Spleen (tissue), 11 donors: ENCODE data around the gene LMBR1L. TPM values are rescaled to one million over a fixed set of nuclear protein-coding genes. Genes with fewer than 3 reads are reported as not detected.

Experiments
- DNase-seq: peaks from one replicate; pipeline ENCODE4 v3.0.0-alpha.2; 2020
- H3K27ac ChIP-seq, 8 donors: fragments of 200-600 bp; sonication (generic) in 7 of 8; 1 replicate in 4 of 8; 2 replicates in 4 of 8; pipeline versions ENCODE4 v1.5.0 to v1.8.0; 2016 to 2021; ENCODE audit warnings: inconsistent platforms in 4 of 8, mild to moderate bottlenecking in 4 of 8, moderate library complexity in 1 of 8
- H3K27me3 ChIP-seq, 7 donors: fragments of 200-600 bp; sonication (generic) in 6 of 7; replicated peaks in 1 of 7; 1 replicate in 4 of 7; 2 replicates in 3 of 7; pipeline versions ENCODE4 v1.5.0 to v1.8.0; 2016 to 2021; ENCODE audit warnings: inconsistent platforms in 3 of 7, mild to moderate bottlenecking in 1 of 7
- H3K36me3 ChIP-seq, 6 donors: fragments of 200-600 bp; sonication (generic) in 5 of 6; 1 replicate in 4 of 6; 2 replicates in 2 of 6; pipeline versions ENCODE4 v1.5.0 to v1.8.0; 2016 to 2021; ENCODE audit warnings: inconsistent platforms in 2 of 6
- H3K4me1 ChIP-seq, 6 donors: fragments of 200-600 bp; sonication (generic) in 5 of 6; 1 replicate in 3 of 6; 2 replicates in 3 of 6; pipeline versions ENCODE4 v1.5.0 to v1.8.0; 2016 to 2021; ENCODE audit warnings: inconsistent platforms in 3 of 6
- H3K4me3 ChIP-seq, 8 donors: fragments of 200-600 bp; sonication (generic) in 7 of 8; 1 replicate in 4 of 8; 2 replicates in 4 of 8; pipeline versions ENCODE4 v1.5.0 to v1.8.0; 2016 to 2021; ENCODE audit warnings: inconsistent platforms in 4 of 8, mild to moderate bottlenecking in 4 of 8, moderate library complexity in 2 of 8
- H3K9me3 ChIP-seq, 8 donors: fragments of 200-600 bp; sonication (generic) in 7 of 8; 1 replicate in 4 of 8; 2 replicates in 4 of 8; pipeline versions ENCODE4 v1.5.0 to v1.8.0; 2016 to 2021; ENCODE audit warnings: inconsistent platforms in 4 of 8
- POLR2A ChIP-seq, 3 donors: fragments of 450-650 bp; IDR thresholded peaks; one replicate each; pipeline ENCODE4 v1.5.1; 2017; ENCODE audit warnings: antibody characterized with exemption in 3 of 3, mild to moderate bottlenecking in 1 of 3
- POLR2AphosphoS5 ChIP-seq, 3 donors: sonication (generic); formaldehyde crosslinking; IDR thresholded peaks; one replicate each; pipeline ENCODE4 v1.5.1; 2017; ENCODE audit warnings: antibody characterized with exemption in 3 of 3
- WGBS, 5 donors: extraction: QIAGEN DNeasy Blood & Tissue Kit in 3 of 5; methylation state at CpG; one replicate each; pipeline versions ENCODE4 v1.1.5 to v1.1.7; 2013 to 2018; 5-methylcytosine and 5-hydroxymethylcytosine counted together
- intact Hi-C: fragments of 100-400 bp; cut with DNase I; formaldehyde crosslinking; loops from one replicate; pipeline ENCODE4 v1.15.0; 2023; ENCODE audit warnings: low total_unique reads
- polyA plus RNA-seq, 3 donors: library from polyadenylated mRNA; stranded (reverse); fragments of 200-250 nt; gene quantifications; one replicate each; pipeline ENCODE4 v1.2.1, GENCODE V29; 2013
- total RNA-seq, 7 donors: library from RNA; depleted of rRNA in 3 of 7; stranded (reverse); fragments of >200 nt in 3 of 7; fragmentation: NEBNext Ultra II Directional in 4 of 7; extraction: Animal tissue kit (Norgen Biotek cat#: 25700) in 4 of 7; gene quantifications; one replicate each; pipeline versions ENCODE4 v1.1.0 to v1.2.1, GENCODE V29; 2016 to 2021
- TF ChIP-seq, protein P1 (sequence below), 11 experiments: fragments of 200-600 bp in 7 of 11; fragments of 450-650 bp in 4 of 11; sonication (generic) in 4 of 11; IDR thresholded peaks in 8 of 11; conservative IDR thresholded peaks in 3 of 11; 1 replicate in 7 of 11; 2 replicates in 4 of 11; pipeline versions ENCODE4 v1.4.0 to v1.8.0; 2016 to 2021; ENCODE audit warnings: antibody characterized with exemption in 11 of 11, inconsistent platforms in 4 of 11, mild to moderate bottlenecking in 1 of 11
- donor health status: healthy with polysubstance abuse.
- donor health status: DM: no; HTN: no; CAD: no; lungs with moderate emphysema.
- donor health status: DM: no; HTN: no; CAD: no.
- donor health status: Bipolar disorder and iron deficiency.
- donor health status: healthy.
- donor health status: DM: no; HTN: no; CAD: no.
- donor health status: DM: yes; HTN: yes; CAD: no.

LMBR1L gene
- total and polyA plus RNA-seq, 10 donors, result 44.1 to 108 (median 74.6) TPM

DNA sequence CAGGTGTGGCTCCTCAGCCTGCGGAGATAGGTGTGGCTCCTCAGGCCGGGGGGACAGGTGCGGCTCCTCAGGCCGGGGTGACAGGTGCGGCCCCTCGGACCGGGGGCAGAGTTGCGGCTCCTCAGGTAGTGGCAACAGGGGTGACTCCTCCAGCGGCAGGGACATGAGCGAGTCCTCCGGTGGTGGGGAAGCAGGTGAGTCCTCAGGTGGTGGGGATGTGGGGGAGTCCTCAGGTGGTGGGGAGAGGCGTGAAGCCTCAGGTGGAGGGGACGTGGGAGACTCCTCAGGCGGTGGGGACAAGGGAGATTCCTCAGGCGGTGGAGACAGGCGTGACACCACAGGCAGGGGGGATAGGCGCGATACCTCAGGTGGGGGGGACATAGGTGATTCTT lies 59.3 kb downstream of the LMBR1L start:
- H3K4me1 ChIP-seq, result peaks cover 18 to 35% (median 22%) of the 10 kb centered on the region in 6 donors

DNA sequence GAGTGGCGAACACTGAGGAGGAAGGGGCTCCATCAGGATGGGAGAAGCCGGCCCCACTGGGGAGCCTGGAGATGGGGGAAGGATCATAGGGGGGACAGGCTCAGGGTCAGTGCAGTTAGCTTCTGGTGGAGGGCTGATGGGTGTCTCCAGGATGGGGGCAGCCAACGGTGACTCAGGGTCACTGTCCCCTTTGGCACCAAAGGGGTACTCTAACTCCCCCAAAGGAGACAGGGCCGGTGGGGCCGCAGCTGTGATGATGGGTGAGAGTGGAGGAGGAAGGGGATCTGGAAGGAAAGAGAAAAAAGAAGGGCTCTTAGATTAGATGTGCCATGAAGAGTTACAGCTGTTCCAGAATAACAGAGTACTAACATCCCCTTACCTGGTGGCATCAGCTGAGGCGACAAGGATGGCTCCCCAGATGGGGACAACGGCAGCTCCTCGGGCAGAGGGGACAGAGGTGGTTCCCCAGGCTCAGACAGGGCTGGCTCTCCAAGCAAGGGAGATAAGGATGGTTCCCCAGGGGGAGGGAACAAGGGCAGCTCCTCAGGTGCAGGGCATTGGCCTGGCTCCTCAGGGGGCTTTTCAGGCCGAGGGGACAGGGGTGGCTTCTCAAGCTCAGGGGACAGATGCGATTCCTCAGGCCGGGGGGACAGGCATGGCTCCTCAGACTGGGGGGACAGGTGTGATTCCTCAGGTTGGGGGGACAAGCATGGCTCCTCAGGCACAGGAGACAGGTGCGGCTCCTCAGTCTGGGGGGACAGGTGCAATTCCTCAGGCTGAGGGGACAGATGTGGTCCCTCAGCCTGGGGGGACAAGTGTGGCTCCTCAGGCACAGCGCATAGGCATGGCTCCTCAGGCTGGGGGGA lies 59.9 kb downstream of the LMBR1L start:
- Histone ChIP-seq H3K4me1 (peaks cover 12 to 28% (median 16%) of the 10 kb centered on the region in 6 donors), H3K27me3 (no peaks in the 10 kb centered on the region), H3K36me3 (peaks cover 14 to 96% (median 94%) of the 10 kb centered on the region in 6 donors), H3K27ac (no peak overlapping the region), H3K9me3 (no peaks in the 10 kb centered on the region), H3K4me3 (no peak overlapping the region)
- DNase-seq, result peak; percentile 43
- intact Hi-C loops, result no loop called here
- 90 to 98% (median 95%) methylated on average over 12 to 13 of the region's 13 CpGs for WGBS, 5 donors
- peak in 2 of 3 donors; percentile 11 to 24 for TF ChIP-seq POLR2AphosphoS5 (IDR thresholded peaks at IDR 0.05)
- TF ChIP-seq, protein P1, sequence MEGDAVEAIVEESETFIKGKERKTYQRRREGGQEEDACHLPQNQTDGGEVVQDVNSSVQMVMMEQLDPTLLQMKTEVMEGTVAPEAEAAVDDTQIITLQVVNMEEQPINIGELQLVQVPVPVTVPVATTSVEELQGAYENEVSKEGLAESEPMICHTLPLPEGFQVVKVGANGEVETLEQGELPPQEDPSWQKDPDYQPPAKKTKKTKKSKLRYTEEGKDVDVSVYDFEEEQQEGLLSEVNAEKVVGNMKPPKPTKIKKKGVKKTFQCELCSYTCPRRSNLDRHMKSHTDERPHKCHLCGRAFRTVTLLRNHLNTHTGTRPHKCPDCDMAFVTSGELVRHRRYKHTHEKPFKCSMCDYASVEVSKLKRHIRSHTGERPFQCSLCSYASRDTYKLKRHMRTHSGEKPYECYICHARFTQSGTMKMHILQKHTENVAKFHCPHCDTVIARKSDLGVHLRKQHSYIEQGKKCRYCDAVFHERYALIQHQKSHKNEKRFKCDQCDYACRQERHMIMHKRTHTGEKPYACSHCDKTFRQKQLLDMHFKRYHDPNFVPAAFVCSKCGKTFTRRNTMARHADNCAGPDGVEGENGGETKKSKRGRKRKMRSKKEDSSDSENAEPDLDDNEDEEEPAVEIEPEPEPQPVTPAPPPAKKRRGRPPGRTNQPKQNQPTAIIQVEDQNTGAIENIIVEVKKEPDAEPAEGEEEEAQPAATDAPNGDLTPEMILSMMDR (IDR thresholded peaks at IDR 0.05 in 8 of 11, conservative IDR thresholded peaks at IDR 0.05 in 3 of 11), result no peak

More for the DNA sequence above, 59.3 kb downstream of the LMBR1L start:
- no peaks in the 10 kb centered on the region for H3K9me3 ChIP-seq
- intact Hi-C loops, result no loop called here
- WGBS, 5 donors, result 94 to 97% (median 97%) methylated on average over 11 to 18 of the region's 18 CpGs
- peak in 1 of 3 donors; percentile 49 for TF ChIP-seq POLR2AphosphoS5 (IDR thresholded peaks at IDR 0.05)
- TF ChIP-seq POLR2A (IDR thresholded peaks at IDR 0.05), result no peak
- TF ChIP-seq, protein P1 (IDR thresholded peaks at IDR 0.05 in 8 of 11, conservative IDR thresholded peaks at IDR 0.05 in 3 of 11), result no peak
- peaks cover 12 to 90% (median 88%) of the 10 kb centered on the region in 6 donors for H3K36me3 ChIP-seq
- H3K4me3 ChIP-seq, result no peak overlapping the region
- peak; percentile 69 for DNase-seq
- H3K27ac ChIP-seq, result no peak overlapping the region
- H3K27me3 ChIP-seq, result no peaks in the 10 kb centered on the region

DNA sequence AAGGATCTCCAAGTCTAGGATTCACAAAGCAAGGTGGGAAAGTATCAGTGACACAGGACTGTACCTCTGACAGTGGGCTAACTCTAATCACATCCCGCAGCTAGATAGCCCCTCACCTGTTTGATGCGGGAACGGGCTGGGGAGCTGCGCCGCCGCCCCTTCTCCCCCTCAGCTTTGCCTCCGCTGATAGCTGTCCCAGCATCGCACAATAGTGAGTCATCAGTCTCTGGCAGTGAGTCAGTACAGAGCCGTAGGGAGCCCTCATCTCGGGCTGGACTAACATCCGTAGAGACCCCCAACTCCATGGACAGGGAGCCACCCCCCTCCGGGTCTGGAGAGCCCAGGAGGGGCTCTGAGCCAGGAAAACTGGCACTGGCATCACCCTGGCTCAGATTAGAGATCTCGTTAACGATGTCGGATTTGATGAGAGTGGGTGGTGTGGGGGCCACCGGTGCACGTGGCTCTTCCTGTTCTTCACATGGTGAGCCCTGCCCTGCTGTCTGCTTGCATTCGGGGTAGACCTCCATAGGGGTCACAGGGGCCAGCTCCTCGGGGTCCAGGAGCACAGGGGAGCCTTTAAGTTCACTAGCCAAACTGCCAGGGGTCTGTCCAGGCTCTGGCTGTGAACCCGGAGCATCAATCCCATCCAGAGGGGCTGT lies 61.0 kb downstream of the LMBR1L start:
- peaks cover 17 to 100% (median 99%) of the 10 kb centered on the region in 6 donors for H3K36me3 ChIP-seq
- intact Hi-C loops, result no loop called here
- H3K4me3 ChIP-seq, result no peak overlapping the region
- 91 to 96% (median 93%) methylated on average over 10 to 20 of the region's 20 CpGs for WGBS, 5 donors
- DNase-seq, result peak; percentile 41
- H3K27me3 ChIP-seq, result no peaks in the 10 kb centered on the region
- TF ChIP-seq, protein P1 (IDR thresholded peaks at IDR 0.05 in 8 of 11, conservative IDR thresholded peaks at IDR 0.05 in 3 of 11), result no peak
- TF ChIP-seq POLR2AphosphoS5 (IDR thresholded peaks at IDR 0.05), result peak in 1 of 3 donors; percentile 53
- no peak for TF ChIP-seq POLR2A (IDR thresholded peaks at IDR 0.05)
- no peaks in the 10 kb centered on the region for H3K9me3 ChIP-seq
- peaks cover 1 to 18% (median 5%) of the 10 kb centered on the region in 6 donors for H3K4me1 ChIP-seq
- no peak overlapping the region for H3K27ac ChIP-seq

DNA sequence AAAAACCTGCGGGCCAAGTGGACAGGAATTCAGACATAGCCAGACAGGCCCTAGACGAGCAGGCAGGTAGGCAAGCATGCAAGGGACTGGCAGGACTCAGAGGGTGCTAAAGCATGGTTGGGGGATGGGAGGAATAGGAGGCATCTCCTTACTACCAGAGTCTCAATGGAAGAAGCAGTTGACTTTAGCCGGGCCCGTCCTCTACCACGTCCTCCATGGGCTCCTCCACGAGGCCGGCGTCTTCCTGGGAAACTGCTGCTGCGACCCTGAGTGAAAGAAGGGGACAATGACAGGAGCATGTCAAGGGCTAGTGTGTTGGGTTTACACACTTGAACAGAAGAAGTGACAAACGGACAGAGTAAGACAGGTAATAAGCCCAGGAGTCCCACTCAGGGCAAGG lies 61.7 kb downstream of the LMBR1L start:
- Histone ChIP-seq H3K9me3 (no peaks in the 10 kb centered on the region), H3K27me3 (no peaks in the 10 kb centered on the region), H3K4me3 (no peak overlapping the region), H3K27ac (no peak overlapping the region), H3K36me3 (peaks cover 15 to 100% (median 99%) of the 10 kb centered on the region in 6 donors), H3K4me1 (peaks cover 0 to 17% (median 1%) of the 10 kb centered on the region in 6 donors)
- DNase-seq, result peak; percentile 63
- intact Hi-C loops, result no loop called here
- TF ChIP-seq, protein P1 (IDR thresholded peaks at IDR 0.05 in 8 of 11, conservative IDR thresholded peaks at IDR 0.05 in 3 of 11), result no peak
- no peak for TF ChIP-seq POLR2A (IDR thresholded peaks at IDR 0.05)
- TF ChIP-seq POLR2AphosphoS5 (IDR thresholded peaks at IDR 0.05), result no peak
- WGBS, 5 donors, result 91 to 97% (median 93%) methylated on average over 10 of the region's 10 CpGs
